Mammary epithelial cell (primary cell): ENCODE results near the gene FNBP1.

Experiments used
- CTCF ChIP-seq, 2 donors: IDR thresholded peaks in 1 of 2; conservative IDR thresholded peaks in 1 of 2; 2 replicates each; pipeline ENCODE4 v1.5.1; 2011 to 2012; ENCODE audit warnings: inconsistent platforms in 2 of 2, low read length in 2 of 2, mild to moderate bottlenecking in 2 of 2, control low read depth in 1 of 2, low read depth in 1 of 2; ENCODE audit not compliant: insufficient read depth in 1 of 2; ENCODE audit errors: extremely low read depth in 1 of 2
- EZH2 ChIP-seq: IDR thresholded peaks from 2 replicates; pipeline ENCODE4 v1.6.1; 2012; ENCODE audit warnings: low read length, inconsistent platforms, borderline replicate concordance

DNA sequence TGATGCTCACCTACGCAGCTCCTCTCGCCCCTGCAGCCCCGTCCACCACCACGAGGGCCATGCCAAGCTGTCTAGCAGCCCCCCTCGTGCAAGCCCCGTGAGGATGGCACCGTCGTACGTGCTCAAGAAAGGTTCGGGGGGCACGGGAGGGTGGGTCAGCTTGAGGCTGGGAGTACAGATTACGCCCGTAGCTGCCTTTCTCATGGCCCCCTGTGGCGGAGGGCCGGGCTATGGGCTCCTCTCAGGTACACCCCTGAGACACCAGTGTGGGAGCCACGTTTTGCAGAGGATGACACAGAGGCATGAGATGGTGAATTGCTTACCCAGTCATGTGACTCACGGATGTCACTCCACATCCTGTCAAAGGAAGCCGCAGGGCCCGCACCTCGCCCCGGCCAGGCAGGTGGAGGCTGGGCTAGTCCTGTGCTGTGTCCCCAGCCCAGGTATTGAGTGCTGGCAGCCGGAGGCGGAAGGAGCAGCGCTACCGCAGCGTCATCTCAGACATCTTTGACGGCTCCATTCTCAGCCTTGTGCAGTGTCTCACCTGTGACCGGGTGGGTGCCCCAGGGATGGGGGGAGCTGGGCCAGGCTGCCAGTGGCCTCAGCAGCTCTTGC, 174.0 kb downstream of the FNBP1 start:
- TF ChIP-seq EZH2 (no peak), CTCF (conservative IDR thresholded peaks at IDR 0.05 in 1 of 2, IDR thresholded peaks at IDR 0.05 in 1 of 2; ENCODE audit: extremely low read depth in 1 of 2, insufficient read depth in 1 of 2, low read depth in 1 of 2, low read length in 2 of 2) (no peak)
